Mesenchymal stem cell (in vitro differentiated cells and primary cell): Measurements from ENCODE around the gene GPR39.

Experiments
- DNase-seq: peaks from one replicate; pipeline ENCODE4 v3.0.0-alpha.2; 2013
- H2AFZ ChIP-seq: one replicate; pipeline ENCODE4 v1.6.1; 2013; ENCODE audit warnings: low read depth, mild to moderate bottlenecking, control low read depth, inconsistent platforms, low read length, moderate library complexity
- H2AK5ac ChIP-seq: 2 replicates; pipeline ENCODE4 v1.6.1; 2013; ENCODE audit warnings: low read length, moderate library complexity, mild to moderate bottlenecking, inconsistent platforms; ENCODE audit not compliant: severe bottlenecking
- H2BK120ac ChIP-seq: one replicate; pipeline ENCODE4 v1.6.1; 2013; ENCODE audit warnings: low read depth, mild to moderate bottlenecking, inconsistent platforms, low read length, moderate library complexity
- H2BK12ac ChIP-seq, 2 experiments: one replicate each; pipeline ENCODE4 v1.6.1; 2013; ENCODE audit warnings: inconsistent platforms in 2 of 2, low read length in 2 of 2, mild to moderate bottlenecking in 2 of 2, moderate library complexity in 2 of 2, control low read depth in 1 of 2
- H2BK15ac ChIP-seq: one replicate; pipeline ENCODE4 v1.6.1; 2013; ENCODE audit warnings: mild to moderate bottlenecking, low read depth, inconsistent platforms; ENCODE audit not compliant: poor library complexity, severe bottlenecking
- H2BK5ac ChIP-seq: 2 replicates; pipeline ENCODE4 v1.6.1; 2013; ENCODE audit warnings: low read depth, mild to moderate bottlenecking, low read length, control low read depth, inconsistent platforms; ENCODE audit not compliant: poor library complexity, severe bottlenecking
- H3K14ac ChIP-seq, 2 experiments: one replicate each; pipeline ENCODE4 v1.6.1; 2013; ENCODE audit warnings: inconsistent platforms in 2 of 2, low read length in 2 of 2, control low read depth in 1 of 2, mild to moderate bottlenecking in 1 of 2, moderate library complexity in 1 of 2
- H3K18ac ChIP-seq, 2 experiments: one replicate each; pipeline ENCODE4 v1.6.1; 2013; ENCODE audit warnings: inconsistent platforms in 2 of 2, low read length in 2 of 2, control low read depth in 1 of 2, low read depth in 1 of 2, mild to moderate bottlenecking in 1 of 2
- H3K23ac ChIP-seq, 2 experiments: one replicate each; pipeline ENCODE4 v1.6.1; 2013; ENCODE audit warnings: inconsistent platforms in 2 of 2, low read length in 2 of 2, mild to moderate bottlenecking in 2 of 2, moderate library complexity in 2 of 2, control low read depth in 1 of 2
- H3K27ac ChIP-seq: 2 replicates; pipeline ENCODE4 v1.5.1; 2013; ENCODE audit warnings: mild to moderate bottlenecking, moderate library complexity, low read length, control low read depth, inconsistent platforms; ENCODE audit not compliant: poor library complexity, severe bottlenecking
- H3K27me3 ChIP-seq, 2 experiments: 2 replicates each; pipeline versions ENCODE4 v1.6.1 to v1.7.0; 2013; ENCODE audit warnings: low read length in 2 of 2, mild to moderate bottlenecking in 2 of 2, moderate library complexity in 2 of 2, control low read depth in 1 of 2, inconsistent platforms in 1 of 2; ENCODE audit not compliant: control insufficient read depth in 1 of 2, insufficient read depth in 1 of 2
- H3K36me3 ChIP-seq, 2 experiments: 2 replicates each; pipeline versions ENCODE4 v1.6.1 to v1.7.0; 2013; ENCODE audit warnings: low read length in 2 of 2, control low read depth in 1 of 2, inconsistent platforms in 1 of 2, low read depth in 1 of 2, mild to moderate bottlenecking in 1 of 2; ENCODE audit not compliant: insufficient read depth in 2 of 2, control insufficient read depth in 1 of 2
- H3K4ac ChIP-seq, 2 experiments: one replicate each; pipeline ENCODE4 v1.6.1; 2013; ENCODE audit warnings: inconsistent platforms in 2 of 2, low read length in 2 of 2, mild to moderate bottlenecking in 2 of 2, moderate library complexity in 2 of 2, control low read depth in 1 of 2, low read depth in 1 of 2
- H3K4me1 ChIP-seq: 2 replicates; pipeline ENCODE4 v1.6.1; 2013; ENCODE audit warnings: low read depth, low read length, control low read depth; ENCODE audit not compliant: control insufficient read depth, insufficient read depth
- H3K4me2 ChIP-seq: 2 replicates; pipeline ENCODE4 v1.6.1; 2013; ENCODE audit warnings: low read length, mild to moderate bottlenecking, inconsistent platforms; ENCODE audit not compliant: poor library complexity, severe bottlenecking
- H3K4me3 ChIP-seq, 2 experiments: 2 replicates each; pipeline versions ENCODE4 v1.5.1 to v1.7.0; 2013; ENCODE audit warnings: low read length in 2 of 2, mild to moderate bottlenecking in 2 of 2, control low read depth in 1 of 2, low read depth in 1 of 2; ENCODE audit not compliant: insufficient read depth in 1 of 2
- H3K79me1 ChIP-seq: replicated peaks from 2 replicates; pipeline ENCODE4 v1.6.1; 2013; ENCODE audit warnings: mild to moderate bottlenecking, control low read depth, low read length, inconsistent platforms; ENCODE audit not compliant: poor library complexity, severe bottlenecking
- H3K9ac ChIP-seq: 2 replicates; pipeline ENCODE4 v1.7.0; 2013; ENCODE audit warnings: mild to moderate bottlenecking, low read length, moderate library complexity
- H3K9me3 ChIP-seq: 2 replicates; pipeline ENCODE4 v1.7.0; 2013; ENCODE audit warnings: mild to moderate bottlenecking, low read length; ENCODE audit not compliant: control insufficient read depth
- H4K8ac ChIP-seq: one replicate; pipeline ENCODE4 v1.6.1; 2013; ENCODE audit warnings: inconsistent platforms, mild to moderate bottlenecking, low read length, moderate library complexity
- H4K91ac ChIP-seq: one replicate; pipeline ENCODE4 v1.6.1; 2013; ENCODE audit warnings: mild to moderate bottlenecking, low read length, inconsistent platforms
- WGBS: methylation state at CpG from one replicate; pipeline ENCODE4 v1.1.7; 2013; ENCODE audit warnings: mixed read lengths; 5-methylcytosine and 5-hydroxymethylcytosine counted together

Gene GPR39

DNA sequence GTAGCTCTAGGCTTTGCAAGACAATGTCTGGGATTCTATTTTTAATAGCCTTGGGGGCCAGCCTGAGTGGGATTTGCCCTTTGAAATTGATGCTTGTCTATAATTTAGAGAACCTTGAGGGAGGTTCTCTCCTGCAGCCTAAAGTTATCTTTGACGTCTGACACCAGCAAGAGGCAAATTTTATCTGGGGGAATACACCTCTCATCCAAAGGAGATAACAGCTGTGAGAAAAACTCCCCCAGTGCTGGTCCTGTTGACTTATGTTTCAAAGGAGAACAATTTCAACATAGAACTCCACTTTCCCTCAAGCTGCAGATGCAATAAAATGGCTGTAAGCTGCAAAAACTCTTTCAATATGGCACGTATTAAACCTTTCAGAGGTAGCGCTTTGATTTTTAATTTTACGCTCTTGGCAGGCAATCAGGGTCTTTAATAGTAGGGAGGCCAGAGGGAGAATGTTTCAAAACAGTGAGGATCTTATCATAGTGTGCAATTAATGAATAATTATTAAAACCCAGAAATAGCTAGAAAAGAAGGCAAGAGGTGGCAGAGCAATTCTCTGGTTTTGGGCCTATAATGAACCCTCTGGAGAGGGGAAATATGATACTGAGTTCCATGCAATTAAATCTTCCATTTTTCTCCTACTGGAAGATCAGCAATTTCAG is 191.0 kb downstream of the GPR39 start:
- H4K91ac ChIP-seq, result no peak overlapping the region
- no peak overlapping the region for H3K4ac ChIP-seq
- DNase-seq, result no peak
- no peak overlapping the region for H3K9ac ChIP-seq
- no peak overlapping the region for H2AK5ac ChIP-seq
- no peak overlapping the region for H2BK15ac ChIP-seq
- no peak overlapping the region for H2BK120ac ChIP-seq
- H3K4me2 ChIP-seq, result no peak overlapping the region
- no peak overlapping the region for H2AFZ ChIP-seq
- H3K27me3 ChIP-seq, result no peaks in the 10 kb centered on the region
- no peak overlapping the region for H3K23ac ChIP-seq
- no peak overlapping the region for H3K14ac ChIP-seq
- no peak overlapping the region for H3K4me3 ChIP-seq
- no peak overlapping the region for H4K8ac ChIP-seq
- no peak overlapping the region for H3K27ac ChIP-seq
- WGBS, result 85% methylated on average over 4 of the region's 4 CpGs
- H3K18ac ChIP-seq, result no peak overlapping the region
- H2BK12ac ChIP-seq, result no peak overlapping the region
- H3K9me3 ChIP-seq, result no peaks in the 10 kb centered on the region
- no peaks in the 10 kb centered on the region for H3K36me3 ChIP-seq
- H3K4me1 ChIP-seq, result no peaks in the 10 kb centered on the region
- H2BK5ac ChIP-seq, result no peak overlapping the region
- H3K79me1 ChIP-seq, result peaks cover 4% of the 10 kb centered on the region

DNA sequence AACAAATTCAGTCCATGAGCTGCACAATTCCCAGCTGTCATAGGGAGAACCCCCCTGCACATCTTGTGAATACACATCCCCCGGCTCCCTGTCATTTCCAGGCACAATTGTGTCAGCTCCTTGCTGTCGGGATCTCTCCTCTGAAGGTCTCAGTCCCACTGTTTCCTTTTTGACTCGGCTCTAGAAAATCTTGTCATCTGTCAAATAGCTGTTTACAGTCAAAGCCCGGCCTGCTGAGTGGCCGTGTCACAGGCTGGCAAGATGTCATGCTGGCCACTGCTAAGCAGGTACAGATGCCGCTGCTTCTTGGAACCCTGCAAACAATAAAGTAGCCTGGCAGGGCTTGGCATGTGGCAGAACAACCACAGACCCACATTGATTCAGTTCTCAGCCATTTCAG is 191.7 kb downstream of the GPR39 start:
- H3K4me3 ChIP-seq, result no peak overlapping the region
- H3K79me1 ChIP-seq, result peaks cover 4% of the 10 kb centered on the region
- no peak overlapping the region for H2BK120ac ChIP-seq
- H3K4me2 ChIP-seq, result no peak overlapping the region
- WGBS, result 88% methylated on average over 6 of the region's 6 CpGs
- no peak overlapping the region for H2AK5ac ChIP-seq
- no peaks in the 10 kb centered on the region for H3K4me1 ChIP-seq
- H3K36me3 ChIP-seq, result no peaks in the 10 kb centered on the region
- no peak overlapping the region for H2AFZ ChIP-seq
- no peak overlapping the region for H2BK12ac ChIP-seq
- no peak overlapping the region for H3K4ac ChIP-seq
- H3K23ac ChIP-seq, result no peak overlapping the region
- no peak overlapping the region for H4K8ac ChIP-seq
- no peaks in the 10 kb centered on the region for H3K27me3 ChIP-seq
- H2BK5ac ChIP-seq, result no peak overlapping the region
- H2BK15ac ChIP-seq, result no peak overlapping the region
- H3K14ac ChIP-seq, result no peak overlapping the region
- no peak overlapping the region for H3K18ac ChIP-seq
- H3K27ac ChIP-seq, result no peak overlapping the region
- DNase-seq, result no peak
- H3K9ac ChIP-seq, result no peak overlapping the region
- no peak overlapping the region for H4K91ac ChIP-seq
- H3K9me3 ChIP-seq, result no peaks in the 10 kb centered on the region

DNA sequence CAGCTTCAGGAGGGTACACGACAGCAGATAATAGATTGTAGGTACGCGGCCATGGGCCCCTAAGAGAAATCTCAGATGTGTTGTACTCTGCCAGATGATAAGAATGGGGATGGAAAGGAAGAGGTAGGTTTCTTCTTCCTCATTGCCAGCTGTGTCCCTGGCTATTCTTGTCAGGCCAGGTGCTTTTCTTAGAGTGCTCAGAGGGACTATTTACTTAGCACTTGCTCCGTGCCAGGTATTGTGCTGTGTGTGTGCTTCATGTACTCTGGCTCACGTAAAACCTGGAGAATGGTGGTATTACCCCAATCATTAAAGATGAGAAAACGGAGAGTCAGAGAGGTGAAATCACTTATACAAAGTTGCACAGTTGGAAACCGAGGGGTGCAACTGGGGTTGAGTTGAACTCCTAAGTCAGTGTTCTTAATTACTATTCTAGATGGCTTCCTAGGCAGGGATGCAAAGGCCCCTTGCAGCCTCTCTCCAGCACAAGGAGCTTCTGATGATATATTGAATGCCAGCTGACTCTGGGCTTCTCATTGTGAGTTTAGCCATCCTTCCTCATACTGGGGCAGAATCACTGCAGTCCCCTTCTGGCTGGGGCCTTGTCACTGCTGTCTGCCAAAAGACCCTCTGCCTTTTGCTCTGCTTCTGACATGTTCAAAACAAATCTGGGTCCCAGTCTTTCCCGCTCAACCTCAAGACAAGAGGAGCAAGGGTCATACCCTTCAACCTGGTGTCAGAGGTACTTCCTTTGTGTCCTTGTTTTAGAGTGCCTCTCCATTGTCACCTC is 192.7 kb downstream of the GPR39 start:
- Histone ChIP-seq H3K4ac (no peak overlapping the region), H3K9ac (no peak overlapping the region), H3K4me2 (no peak overlapping the region), H3K4me3 (no peak overlapping the region), H4K91ac (no peak overlapping the region), H3K18ac (no peak overlapping the region), H2AFZ (no peak overlapping the region), H2BK12ac (no peak overlapping the region), H3K27me3 (no peaks in the 10 kb centered on the region), H3K14ac (no peak overlapping the region), H2BK5ac (no peak overlapping the region), H3K36me3 (no peaks in the 10 kb centered on the region), H3K23ac (no peak overlapping the region), H3K79me1 (peaks cover 4% of the 10 kb centered on the region), H2AK5ac (no peak overlapping the region), H3K4me1 (no peaks in the 10 kb centered on the region), H2BK120ac (no peak overlapping the region), H4K8ac (no peak overlapping the region), H2BK15ac (no peak overlapping the region), H3K9me3 (no peaks in the 10 kb centered on the region), H3K27ac (no peak overlapping the region)
- WGBS, result 97% methylated on average over 8 of the region's 8 CpGs
- DNase-seq, result no peak

DNA sequence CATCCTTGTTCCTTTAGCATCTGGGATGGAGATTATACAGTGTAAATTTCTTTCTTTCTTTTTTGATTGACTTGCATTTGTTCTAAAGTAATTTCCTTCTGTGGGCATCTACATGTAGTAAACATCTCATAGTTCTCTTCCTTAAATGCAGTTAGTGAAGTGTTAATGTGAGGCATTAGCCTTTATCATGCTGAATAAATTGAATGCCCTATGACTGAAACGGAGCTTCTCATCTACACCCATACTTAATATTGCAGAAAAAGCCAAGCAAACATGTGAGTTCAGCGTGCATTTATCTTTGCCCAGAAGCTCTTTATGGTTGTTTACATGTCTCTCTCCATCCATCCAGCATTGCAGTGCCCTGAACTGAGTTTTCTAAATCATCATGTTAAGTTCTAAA is 195.1 kb downstream of the GPR39 start:
- Histone ChIP-seq H3K4me3 (no peak overlapping the region), H2BK12ac (no peak overlapping the region), H3K14ac (no peak overlapping the region), H3K18ac (no peak overlapping the region), H3K27ac (no peak overlapping the region), H3K27me3 (no peaks in the 10 kb centered on the region), H4K8ac (no peak overlapping the region), H2BK5ac (no peak overlapping the region), H3K4me2 (no peak overlapping the region), H2AFZ (no peak overlapping the region), H3K4ac (no peak overlapping the region), H3K79me1 (peaks cover 10% of the 10 kb centered on the region), H3K9me3 (no peaks in the 10 kb centered on the region), H4K91ac (no peak overlapping the region), H3K36me3 (no peaks in the 10 kb centered on the region), H2BK15ac (no peak overlapping the region), H3K4me1 (peaks cover 4% of the 10 kb centered on the region), H3K9ac (no peak overlapping the region), H3K23ac (no peak overlapping the region), H2AK5ac (no peak overlapping the region), H2BK120ac (no peak overlapping the region)
- 65% methylated on average over 2 of the region's 2 CpGs for WGBS
- no peak for DNase-seq
